NCI-H2081 (cell line): ENCODE results near the gene SLC43A3.
A peak's percentile ranks its signal among the peaks of the same experiment; 100 is the strongest.
"Not testable (repeated sequence)": the region's sequence is repeated elsewhere in the genome, so short reads cannot be mapped to it uniquely, and the experiment has no call there.

Source experiments
- DNase-seq, 2 experiments: peaks; one replicate each; lab custom pipeline; 2025; lab: John Stamatoyannopoulos, UW

Gene SLC43A3

DNA sequence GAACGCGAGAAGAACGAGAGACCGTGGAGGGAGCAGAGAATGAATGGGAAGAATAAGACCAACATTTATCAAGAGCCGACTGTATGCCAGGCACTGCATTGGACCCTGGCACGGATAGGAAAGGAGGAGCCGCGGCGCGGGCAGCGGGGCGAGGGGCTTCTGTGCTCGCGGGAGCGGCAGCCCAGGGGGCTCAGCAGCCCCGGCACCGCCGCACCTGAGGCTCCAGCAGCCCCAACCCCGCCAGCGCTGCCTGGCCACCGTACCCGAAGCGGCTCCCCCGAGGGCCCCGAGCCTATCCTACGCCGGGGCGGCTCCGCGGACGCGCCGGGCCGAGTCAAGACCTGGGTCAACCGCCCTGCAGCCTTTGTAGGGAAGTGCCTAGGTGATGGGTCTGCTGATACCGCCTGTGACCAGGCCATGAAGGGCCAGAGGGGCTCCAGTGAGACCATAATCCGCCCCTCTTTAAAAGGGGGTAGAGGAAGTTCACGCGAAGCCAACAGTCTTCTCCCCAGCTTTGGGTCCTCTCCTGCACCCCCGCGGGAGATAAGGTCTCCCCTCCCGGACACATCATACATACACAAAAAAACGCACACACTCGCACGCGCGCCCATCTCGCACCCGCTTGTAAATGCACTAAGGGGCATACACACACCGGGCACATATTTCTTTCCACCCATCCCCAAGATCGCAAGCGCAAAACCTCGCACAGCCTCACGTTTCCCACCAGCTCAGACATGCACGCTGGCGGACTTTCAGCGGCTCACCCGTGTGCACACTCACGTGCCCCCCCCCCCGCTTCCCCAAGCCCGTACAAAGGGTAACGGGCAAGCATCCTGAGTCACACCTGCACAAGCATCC, 32.5 kb upstream of the SLC43A3 start:
- DNase-seq: no peak

DNA sequence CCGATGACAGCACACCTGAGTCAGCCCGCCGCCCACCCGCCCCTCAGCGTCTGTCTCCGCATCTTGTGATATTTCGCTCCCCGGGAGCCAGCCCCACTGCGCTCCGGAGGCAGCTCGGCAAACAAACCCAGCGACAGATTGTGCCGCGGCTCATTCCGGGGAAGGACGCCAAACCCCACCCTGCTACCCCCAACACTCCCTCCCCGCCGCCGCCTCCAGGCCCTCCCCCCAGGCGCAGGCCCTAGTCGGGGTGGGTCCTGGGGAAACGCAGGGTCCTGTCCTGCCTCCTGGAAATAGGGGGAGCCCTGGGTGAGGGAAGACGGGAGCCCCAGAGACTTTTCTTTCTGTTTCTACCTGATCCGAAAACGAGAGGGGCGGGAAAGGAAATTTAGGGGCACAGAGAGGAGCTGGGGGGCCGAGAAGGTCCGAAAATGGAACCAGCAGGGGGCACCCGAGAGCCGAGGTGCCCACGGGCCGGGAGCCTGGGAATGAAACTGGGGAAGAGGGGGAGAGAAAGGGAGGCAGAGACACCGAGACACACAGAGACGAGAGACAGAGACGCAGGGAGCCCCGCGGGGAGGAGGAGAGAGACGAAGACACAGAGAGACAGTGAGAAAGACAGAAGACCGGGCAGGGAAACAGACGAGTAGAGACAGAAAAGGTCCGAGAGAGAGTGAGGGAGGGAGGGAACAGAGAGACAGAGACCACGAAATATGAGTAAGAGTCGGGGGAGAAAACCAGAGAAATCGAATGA, 31.7 kb upstream of the SLC43A3 start:
- peak; percentile 29 to 34 for DNase-seq

DNA sequence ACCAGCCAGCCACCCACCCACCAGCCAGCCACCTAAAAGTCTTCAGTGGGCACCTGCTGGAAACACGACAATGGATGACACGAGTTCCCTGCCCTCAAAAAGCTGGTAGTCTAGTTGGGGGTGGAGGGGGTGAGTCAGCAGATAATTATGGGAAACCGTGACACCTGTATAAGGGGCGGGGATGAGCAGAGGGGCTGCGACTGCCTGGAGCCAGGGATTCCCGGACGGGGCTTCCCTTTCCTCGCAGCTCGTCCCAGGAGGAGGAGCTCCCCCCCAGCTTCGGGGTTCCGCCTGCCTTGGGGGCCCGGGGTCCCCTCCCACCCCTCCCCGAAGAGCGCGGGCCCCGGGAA, 31.1 kb upstream of the SLC43A3 start:
- no peak for DNase-seq

DNA sequence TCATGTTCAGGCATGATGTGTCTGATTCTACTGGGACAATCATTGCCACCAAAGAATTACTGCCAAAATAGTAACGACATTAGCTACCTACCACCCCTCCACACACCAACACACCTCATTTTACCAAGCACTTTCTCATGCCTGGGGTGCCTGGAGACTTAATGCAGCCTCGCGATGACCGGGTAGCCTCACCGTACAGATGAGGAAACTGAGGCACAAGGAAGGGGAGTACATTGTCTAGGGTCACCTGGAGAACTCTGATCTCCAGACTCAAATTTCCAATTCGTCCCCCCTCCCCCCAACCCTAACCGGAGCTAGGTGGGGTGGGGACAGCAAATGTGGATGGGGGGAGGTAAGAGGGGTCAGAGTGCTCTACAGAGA, 30.7 kb upstream of the SLC43A3 start:
- DNase-seq: no peak

DNA sequence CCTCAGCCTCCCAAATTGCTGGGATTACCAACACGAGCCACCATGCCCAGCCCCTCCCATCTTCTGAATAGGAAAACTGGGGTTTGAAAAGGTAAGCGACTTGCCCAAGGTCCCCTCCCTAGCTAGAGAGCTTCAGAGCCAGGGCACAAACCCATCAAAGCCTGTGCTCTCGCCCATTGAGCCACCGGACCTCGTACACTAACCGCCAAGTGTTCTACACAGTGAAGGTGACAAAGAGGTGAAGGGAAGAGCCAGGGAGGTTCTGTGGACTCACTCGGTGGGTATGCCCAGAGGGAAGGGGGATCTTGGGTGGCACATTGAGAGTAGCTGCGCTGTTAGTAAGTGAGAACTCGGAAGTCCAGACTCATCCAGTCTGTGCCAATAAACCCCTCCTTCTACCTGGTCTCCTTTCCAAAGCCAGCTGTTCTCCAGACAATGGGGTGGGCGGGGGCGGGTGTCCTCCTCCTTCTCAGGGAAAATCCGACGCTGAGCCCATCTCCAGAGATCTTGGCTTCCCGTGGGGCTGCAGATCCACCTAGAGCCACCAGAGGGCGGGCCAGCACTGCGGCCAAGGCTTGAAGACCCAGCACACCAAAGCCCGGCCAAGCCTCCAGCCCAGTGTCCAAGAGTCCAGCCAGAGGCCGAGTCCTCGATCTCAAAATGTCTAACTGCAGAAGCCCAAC, 30.2 kb upstream of the SLC43A3 start:
- DNase-seq: peak; percentile 57 to 62

DNA sequence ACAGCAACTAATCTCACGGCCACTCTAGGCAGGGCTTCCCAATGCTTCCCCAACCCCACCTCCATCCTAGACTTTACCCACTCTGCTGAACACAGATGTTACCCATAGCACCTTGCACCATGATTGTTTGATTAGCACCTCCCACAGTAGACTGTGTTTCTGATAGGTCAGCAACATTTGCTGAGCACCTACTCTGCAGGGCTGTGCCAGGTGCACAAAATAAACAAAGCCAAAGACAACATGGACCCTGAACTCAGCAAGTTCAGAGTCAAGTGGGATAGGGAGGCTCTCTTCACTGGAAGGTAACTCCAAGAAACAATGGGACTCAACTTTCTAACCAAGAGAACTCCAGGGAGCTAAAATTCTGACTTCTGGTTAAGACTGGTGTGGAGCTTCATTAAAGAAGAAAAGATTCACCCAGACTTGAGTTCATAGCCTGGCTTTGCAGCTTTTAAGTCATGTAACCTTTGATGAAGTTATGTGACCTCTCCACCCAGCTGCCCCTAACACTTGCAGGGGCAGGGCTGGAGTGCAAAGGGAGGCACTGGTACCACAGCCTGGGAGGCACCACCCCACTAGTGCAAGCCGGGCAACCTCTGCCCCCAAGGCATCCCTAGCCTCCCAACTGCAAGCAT, 26.7 kb upstream of the SLC43A3 start:
- no peak for DNase-seq

DNA sequence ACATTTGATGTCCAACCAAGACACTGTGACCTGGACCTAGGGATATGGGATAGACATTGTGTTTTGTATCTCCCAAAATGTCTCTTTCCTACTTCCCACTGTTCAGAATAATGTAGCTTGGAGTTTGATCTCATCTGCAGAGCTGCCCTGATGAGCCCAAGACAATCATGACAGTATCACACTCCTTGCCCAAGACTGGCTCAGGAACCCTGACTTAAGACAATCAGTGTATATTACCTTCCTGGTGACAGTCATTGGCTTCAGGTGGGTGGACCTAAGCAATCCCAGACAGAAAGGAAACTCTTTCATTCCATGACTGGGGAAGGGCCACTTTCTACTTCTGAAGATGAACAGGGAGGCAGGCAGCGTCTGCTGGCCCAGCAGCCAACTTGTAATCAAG, 19.1 kb upstream of the SLC43A3 start:
- no peak for DNase-seq

DNA sequence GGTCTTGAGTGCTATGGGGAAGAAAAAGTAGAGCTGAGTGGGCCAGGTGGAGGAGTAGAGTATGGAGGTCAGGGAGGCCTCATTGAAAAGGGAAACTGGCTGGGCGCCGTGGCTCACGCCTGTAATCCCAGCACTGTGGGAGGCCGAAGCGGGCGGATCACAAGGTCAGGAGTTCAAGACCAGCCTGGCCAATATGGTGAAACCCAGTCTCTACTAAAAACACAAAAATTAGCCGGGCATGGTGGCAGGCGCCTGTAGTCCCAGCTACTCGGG, 18.1 kb upstream of the SLC43A3 start:
- not testable (repeated sequence) for DNase-seq

DNA sequence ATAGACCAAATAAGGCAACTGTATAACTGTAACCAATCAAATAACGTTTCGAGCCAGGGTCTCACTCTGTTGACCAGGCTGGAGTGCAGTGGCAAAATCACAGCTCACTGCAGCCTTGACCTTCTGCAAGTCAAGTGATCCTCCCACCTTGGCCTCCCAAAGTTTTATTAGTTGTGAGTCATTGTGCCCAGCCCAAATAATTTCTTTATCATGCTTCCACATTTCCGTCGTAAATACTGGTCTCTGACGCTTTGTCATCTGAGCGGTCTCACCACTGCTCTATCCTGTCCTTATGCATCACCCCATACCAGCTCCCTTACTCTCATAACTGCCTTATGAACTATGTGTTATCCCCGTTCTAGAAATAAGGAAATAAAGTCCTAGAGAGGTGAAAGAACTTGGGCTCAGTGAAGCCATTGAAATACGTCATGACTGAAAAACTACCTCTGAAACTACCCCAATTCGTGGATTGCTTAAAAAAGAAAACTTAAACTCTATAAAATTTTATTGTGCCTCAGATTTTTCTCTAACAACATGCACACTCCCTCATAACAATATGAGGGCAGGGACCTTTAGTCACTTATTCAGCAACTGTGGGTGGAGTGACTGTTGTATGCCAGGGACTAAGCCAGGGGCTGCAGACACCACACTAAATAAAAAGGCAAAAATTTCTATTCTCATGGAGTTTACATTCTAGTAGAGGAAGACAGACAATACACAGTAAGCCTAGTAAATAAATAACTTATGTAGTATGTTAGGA, 17.6 kb upstream of the SLC43A3 start:
- DNase-seq: no peak

DNA sequence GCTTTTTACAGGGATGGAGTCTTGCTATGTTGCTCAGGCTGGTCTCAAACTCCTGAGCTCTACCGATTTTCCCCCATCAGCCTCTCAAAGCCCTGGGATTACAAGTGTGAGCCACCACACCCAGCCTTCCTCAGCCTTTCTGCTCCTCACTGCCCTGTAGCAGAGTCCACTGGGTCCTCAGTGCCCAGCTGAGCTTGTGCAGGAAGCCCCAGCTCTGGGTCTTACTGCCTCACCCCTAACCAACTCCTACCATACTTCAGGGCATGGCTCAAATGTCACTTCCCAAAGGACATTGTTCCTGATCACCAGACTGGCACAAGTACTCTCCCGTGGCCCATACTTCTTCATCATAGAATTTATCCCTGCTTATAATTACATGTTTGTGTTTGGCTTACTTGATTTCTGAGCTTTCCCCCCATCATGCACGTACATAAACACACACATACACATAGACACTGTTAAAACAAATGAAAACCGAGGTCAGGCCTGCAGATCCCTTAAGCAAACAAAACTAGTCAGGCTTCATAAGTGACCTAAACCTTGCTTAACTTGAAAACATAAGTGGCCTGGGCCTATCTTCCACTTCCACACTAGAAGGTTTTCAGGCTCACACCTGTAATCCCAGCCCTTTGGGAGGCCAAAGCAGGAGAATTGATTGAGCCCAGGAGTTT, 14.0 kb upstream of the SLC43A3 start:
- DNase-seq: no peak

DNA sequence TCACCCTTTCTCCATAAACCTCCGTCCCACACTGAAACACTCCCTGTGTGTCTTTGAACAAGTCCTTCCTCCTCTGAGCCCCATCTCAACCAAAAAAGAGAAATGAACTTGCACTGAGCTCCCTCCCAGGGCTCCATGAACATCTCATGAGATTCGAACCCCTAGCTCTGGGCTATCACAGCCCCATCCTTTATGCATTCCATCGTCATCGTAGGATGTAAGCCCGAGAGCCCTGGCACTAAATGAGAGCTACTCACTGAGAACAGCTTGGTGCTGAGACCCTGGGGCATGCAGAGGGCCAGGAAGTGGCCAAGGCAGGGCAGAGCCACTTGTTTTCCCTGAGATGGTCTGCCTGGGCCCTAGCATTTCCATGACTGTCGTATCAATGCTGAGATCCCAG, 12.9 kb upstream of the SLC43A3 start:
- DNase-seq: no peak

DNA sequence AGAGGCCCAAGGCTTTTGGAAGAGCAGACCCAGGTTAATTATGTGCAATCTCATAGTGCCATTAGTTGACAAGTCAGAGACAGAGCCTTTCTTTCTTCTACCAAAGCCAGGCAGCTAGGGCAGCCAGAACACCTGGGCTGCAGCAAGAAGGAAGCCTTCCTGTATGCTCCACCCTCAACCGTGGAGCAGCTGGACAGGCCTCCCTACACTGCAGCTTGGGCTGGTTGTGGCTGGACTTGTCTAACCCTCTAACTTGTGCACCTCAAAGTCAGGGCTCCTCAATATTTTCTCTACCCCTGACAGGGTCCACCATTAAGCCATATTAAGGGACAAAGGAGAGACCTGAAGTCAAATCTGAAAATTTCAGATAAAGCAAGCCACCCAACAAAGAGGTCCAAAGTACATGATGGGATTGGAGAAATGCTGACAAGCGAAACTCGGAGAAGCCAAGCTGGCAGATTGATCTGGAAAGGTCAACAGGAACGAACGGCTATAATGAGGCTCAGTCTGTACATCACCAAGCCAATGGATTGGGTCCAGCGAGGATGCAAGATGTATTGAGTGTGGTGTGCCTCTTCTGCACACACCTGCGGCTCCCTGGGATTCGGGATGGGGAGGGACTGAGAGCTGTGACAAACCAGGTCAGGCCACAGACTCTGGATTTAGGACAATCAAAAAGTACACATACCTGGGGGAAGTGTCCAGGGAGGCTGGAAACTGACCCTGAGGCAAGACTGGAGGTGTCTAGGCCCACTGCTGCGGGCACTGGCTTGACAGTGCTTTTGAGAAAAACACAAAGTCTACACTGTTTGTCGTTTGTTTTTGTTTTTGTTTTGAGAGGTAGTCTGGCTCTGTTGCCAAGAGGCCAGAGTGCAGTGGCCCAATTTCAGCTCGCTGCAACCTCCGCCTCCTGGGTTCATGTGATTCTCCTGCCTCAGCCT, 11.7 kb upstream of the SLC43A3 start:
- DNase-seq: no peak

DNA sequence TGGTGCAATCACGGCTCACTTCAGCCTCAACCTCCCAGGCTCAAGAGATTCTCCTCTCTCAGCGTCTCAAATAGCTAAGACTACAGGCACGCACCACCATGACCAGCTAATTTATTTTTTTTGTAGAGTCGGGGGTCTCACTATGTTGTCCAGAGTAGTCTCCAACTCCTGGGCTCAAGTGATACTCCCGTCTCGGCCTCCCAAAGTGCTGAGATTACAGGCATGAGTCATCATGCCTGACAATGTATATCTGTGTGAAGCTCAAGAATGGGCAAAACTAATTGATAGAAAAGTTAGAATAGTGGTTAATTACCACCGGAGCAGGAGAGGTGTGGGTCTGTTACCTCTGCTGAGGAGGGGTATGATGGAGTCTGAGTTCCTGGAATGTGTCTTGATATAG, 9.1 kb upstream of the SLC43A3 start:
- DNase-seq: no peak

DNA sequence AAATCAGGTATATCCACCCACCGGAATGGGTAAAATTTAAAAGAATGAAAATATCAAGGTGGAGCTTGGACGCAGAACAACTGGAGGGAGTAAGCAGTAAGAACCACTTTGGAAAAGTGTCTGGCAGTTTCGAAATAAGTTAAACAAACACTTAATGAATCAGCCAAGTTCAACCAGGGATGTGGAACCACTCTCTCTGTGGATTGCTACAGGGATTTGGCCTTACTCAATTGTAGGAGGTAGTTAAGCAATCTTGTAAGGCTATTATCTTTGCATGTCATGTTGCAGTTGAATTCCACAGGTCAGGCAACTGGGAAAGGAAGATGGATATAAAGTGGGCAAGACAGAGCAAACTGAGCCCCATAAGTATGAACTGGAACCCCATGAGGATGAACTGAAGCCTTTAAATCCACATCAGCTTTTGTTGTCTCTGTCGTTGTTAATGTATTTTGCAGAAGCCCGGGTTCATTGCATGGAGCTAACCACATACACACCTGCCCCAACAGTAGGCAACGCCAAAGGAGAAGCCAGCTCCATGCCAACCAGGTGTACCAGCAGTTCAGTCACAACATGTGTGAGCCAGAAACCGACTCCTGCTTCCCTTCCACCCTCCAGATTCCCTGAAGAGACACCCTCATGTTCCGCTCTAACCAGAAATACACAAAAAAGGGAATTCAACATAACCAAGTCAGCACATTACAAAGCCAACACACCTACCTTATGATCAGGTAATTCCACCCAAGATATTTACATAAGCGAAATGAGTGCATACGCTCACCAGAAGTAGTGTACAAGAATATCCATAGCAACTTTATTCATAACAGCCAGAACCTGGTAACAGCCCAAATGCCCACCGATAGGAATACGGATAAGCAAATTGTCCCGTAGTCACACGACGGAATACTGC, 8.0 kb upstream of the SLC43A3 start:
- DNase-seq: no peak

DNA sequence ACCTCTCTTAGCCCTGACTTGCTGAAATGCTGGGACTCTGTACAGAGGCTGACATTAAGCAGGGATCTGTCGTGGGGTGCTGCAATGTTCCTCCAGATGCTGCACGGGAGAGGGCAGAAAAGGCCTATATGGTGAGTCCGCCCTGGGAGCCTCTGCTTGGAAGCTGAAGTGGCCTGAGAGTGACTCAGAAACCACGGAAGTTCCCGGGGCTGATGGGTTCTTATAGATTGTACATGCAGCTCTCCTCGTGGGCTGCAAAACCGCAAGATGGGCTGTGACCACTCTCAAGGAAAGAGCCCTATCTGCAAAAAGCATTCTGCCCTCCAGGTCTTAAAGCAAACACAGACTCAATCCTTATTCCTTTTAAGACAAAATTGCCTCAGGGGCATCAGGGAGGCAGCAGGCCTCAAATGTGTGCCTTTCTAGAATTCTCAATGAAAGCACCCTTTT, 5.8 kb upstream of the SLC43A3 start:
- no peak for DNase-seq

DNA sequence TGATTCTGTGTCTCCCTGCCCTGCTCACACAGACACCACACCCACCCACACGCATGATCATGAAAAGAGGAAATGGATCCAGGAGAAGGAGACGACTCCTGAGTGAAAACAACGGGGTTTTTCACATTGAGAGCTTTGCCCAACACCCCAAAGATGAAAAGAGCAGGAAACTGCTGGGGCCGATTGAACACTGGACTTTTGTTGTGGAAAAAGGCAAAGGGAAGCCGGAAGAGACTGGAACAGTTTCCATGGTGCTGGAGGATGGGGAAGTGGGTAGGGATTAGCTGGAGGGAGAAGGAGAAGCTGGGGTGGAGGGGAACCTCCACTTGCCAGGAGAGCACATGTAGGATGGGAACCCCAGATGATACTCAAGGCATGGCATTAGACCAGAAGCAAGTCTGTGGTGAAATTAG, 5.2 kb upstream of the SLC43A3 start:
- no peak for DNase-seq

DNA sequence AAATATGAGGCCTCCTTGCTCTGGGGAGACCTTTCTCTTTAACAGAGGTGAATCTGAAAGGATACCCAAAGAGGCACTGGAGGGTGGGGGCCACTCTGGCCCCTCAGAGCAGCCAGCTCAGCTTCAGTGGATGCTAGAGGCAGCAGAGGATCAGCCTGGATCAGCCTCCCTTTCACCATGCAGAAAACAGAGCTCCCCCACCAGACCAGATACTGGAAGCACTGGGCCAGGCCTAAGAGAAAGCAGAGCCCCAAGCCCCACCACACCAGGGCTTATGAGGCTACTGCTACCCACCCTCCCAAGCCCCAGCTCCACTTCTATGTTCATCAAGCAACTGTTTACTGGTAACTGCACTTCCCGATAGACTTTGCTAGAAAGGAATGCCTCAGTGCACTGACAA, 4.0 kb upstream of the SLC43A3 start:
- no peak for DNase-seq

DNA sequence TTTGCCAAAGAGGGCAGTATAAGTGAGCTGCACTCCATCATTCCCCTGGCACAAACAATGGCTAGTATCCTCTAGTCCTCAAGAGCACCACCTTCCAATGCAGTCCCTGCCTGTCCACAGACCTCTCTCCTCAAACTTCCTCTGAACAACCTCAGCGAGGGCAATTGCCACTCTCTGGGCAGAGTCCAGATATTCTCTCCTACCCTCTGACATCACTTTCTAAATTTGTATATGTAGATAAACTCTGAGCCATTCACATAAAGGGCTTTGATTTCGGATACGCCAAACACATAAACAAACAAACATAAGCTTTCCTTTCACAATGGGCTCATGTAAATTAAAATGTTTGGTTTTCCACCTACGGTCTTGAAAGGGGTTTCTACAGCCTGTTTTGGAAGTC, 3.0 kb upstream of the SLC43A3 start:
- DNase-seq: peak in 1 of 2 experiments; percentile 5

DNA sequence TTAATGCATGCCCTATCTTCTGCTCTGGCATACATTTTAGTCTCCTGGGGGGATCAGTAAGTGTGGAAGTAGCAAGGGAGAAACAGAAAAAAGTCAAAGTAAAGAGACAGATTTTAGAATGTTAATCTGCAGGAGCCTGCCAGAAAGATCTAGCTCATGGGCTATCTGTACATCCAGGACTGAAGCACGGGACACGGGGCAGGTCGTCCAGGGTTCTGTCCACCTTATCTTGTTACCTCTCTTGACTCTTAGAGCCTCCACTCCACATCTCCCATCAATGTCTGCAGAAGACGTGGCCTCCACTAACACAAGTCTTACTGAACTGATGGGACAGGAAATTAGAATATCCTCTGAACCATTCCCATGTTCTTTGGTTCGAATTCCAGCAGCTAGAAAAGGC, 1.7 kb upstream of the SLC43A3 start:
- DNase-seq: no peak
